Suprapubic skin (tissue), 3 donors: ENCODE measurements around the gene NFIB.

Experiments used
- EP300 ChIP-seq: sonication (generic); formaldehyde crosslinking; IDR thresholded peaks from one replicate; pipeline ENCODE4 v1.6.1; 2017; ENCODE audit warnings: antibody characterized with exemption
- POLR2A ChIP-seq, 2 donors: fragments of 450-650 bp; IDR thresholded peaks; one replicate each; pipeline ENCODE4 v1.6.1; 2017; ENCODE audit warnings: antibody characterized with exemption in 2 of 2, mild to moderate bottlenecking in 2 of 2, moderate library complexity in 2 of 2
- TF ChIP-seq, protein P1 (sequence below), 2 donors: fragments of 200-600 bp in 1 of 2; fragments of 450-650 bp in 1 of 2; sonication (generic) in 1 of 2; IDR thresholded peaks; one replicate each; pipeline ENCODE4 v1.5.1; 2016 to 2019; ENCODE audit warnings: antibody characterized with exemption in 2 of 2, mild to moderate bottlenecking in 1 of 2, moderate library complexity in 1 of 2

DNA sequence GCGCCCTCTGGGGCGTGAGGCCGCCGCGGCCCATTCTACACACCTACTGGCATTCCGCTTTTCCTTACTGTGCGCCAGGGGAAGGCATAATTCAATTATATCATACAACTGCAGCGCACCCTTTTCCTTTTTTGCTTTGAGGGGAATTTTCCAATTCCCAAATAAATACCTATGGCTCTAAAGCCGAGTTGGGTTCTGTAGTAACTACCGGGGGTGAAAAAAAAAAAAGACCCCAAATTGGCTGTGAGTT is 34.1 kb upstream of the NFIB start:
- TF ChIP-seq, protein P1, sequence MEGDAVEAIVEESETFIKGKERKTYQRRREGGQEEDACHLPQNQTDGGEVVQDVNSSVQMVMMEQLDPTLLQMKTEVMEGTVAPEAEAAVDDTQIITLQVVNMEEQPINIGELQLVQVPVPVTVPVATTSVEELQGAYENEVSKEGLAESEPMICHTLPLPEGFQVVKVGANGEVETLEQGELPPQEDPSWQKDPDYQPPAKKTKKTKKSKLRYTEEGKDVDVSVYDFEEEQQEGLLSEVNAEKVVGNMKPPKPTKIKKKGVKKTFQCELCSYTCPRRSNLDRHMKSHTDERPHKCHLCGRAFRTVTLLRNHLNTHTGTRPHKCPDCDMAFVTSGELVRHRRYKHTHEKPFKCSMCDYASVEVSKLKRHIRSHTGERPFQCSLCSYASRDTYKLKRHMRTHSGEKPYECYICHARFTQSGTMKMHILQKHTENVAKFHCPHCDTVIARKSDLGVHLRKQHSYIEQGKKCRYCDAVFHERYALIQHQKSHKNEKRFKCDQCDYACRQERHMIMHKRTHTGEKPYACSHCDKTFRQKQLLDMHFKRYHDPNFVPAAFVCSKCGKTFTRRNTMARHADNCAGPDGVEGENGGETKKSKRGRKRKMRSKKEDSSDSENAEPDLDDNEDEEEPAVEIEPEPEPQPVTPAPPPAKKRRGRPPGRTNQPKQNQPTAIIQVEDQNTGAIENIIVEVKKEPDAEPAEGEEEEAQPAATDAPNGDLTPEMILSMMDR (IDR thresholded peaks at IDR 0.05) = no peak
- TF ChIP-seq POLR2A (IDR thresholded peaks at IDR 0.05) (no peak), EP300 (no peak)
